Naive thymus-derived CD4-positive, alpha-beta T cell (primary cell): ENCODE results near the gene SPTA1. TPM values are rescaled to one million over a fixed set of nuclear protein-coding genes. Genes with fewer than 3 reads are reported as not detected.

Experiments
- ATAC-seq: fragments of 150-1000 bp; cut with Tn5 transposase; 2 replicates; pipeline ENCODE4 v1.10.0; 2021; ENCODE audit warnings: mild to moderate bottlenecking, moderate library complexity
- CTCF ChIA-PET: fragments of 350-600 bp; sonication (Branson Sonifier 250); formaldehyde crosslinking; loops from one replicate; lab custom pipeline; 2021; ENCODE audit warnings: antibody characterized with exemption; lab: Charles Lee
- POLR2A ChIA-PET: fragments of 350-600 bp; sonication (Branson Sonifier 250); formaldehyde crosslinking; loops from one replicate; lab custom pipeline; 2021; ENCODE audit warnings: antibody characterized with exemption, inconsistent platforms; lab: Charles Lee
- DNase-seq, 9 donors: peaks; one replicate each; pipeline versions ENCODE4 v3.0.0 to v3.0.0-alpha.2; 2020 to 2022; ENCODE audit warnings: mixed read lengths in 1 of 9
- H3K27ac ChIP-seq: one replicate; pipeline ENCODE4 v1.7.0; 2013; ENCODE audit warnings: mild to moderate bottlenecking, low read depth, low read length, moderate library complexity
- H3K27me3 ChIP-seq, 2 donors: one replicate each; pipeline ENCODE4 v1.7.0; 2013; ENCODE audit warnings: low read length in 2 of 2, mild to moderate bottlenecking in 2 of 2, moderate library complexity in 2 of 2; ENCODE audit not compliant: control insufficient read depth in 2 of 2, insufficient read depth in 2 of 2
- H3K36me3 ChIP-seq, 3 experiments: 1 replicate in 2 of 3; 2 replicates in 1 of 3; pipeline ENCODE4 v1.7.0; 2013; ENCODE audit warnings: low read length in 3 of 3, mild to moderate bottlenecking in 3 of 3, moderate library complexity in 1 of 3; ENCODE audit not compliant: insufficient read depth in 3 of 3, control insufficient read depth in 2 of 3
- H3K4me1 ChIP-seq, 2 donors: one replicate each; pipeline ENCODE4 v1.7.0; 2013; ENCODE audit warnings: low read length in 2 of 2, mild to moderate bottlenecking in 2 of 2, moderate library complexity in 1 of 2; ENCODE audit not compliant: control insufficient read depth in 2 of 2, insufficient read depth in 2 of 2
- H3K4me3 ChIP-seq: 2 replicates; pipeline ENCODE4 v1.7.0; 2013; ENCODE audit warnings: mild to moderate bottlenecking, low read length
- H3K9me3 ChIP-seq, 3 experiments: 1 replicate in 2 of 3; 2 replicates in 1 of 3; pipeline ENCODE4 v1.7.0; 2013; ENCODE audit warnings: low read length in 3 of 3; ENCODE audit not compliant: control insufficient read depth in 2 of 3
- H3K27ac Mint-ChIP-seq, 9 donors: one replicate each; pipeline ENCODE4 v1.8.0; 2020 to 2022; ENCODE audit warnings: mixed read lengths in 9 of 9, mild to moderate bottlenecking in 8 of 9, moderate library complexity in 5 of 9, inconsistent platforms in 2 of 9
- H3K27me3 Mint-ChIP-seq, 5 donors: one replicate each; pipeline ENCODE4 v1.8.0; 2021 to 2022; ENCODE audit warnings: mixed read lengths in 5 of 5, mild to moderate bottlenecking in 1 of 5
- H3K36me3 Mint-ChIP-seq, 5 donors: one replicate each; pipeline ENCODE4 v1.8.0; 2020 to 2022; ENCODE audit warnings: mixed read lengths in 5 of 5, mild to moderate bottlenecking in 3 of 5, inconsistent platforms in 1 of 5
- H3K4me1 Mint-ChIP-seq, 7 donors: one replicate each; pipeline ENCODE4 v1.8.0; 2020 to 2022; ENCODE audit warnings: mixed read lengths in 7 of 7, mild to moderate bottlenecking in 3 of 7, inconsistent platforms in 1 of 7
- H3K4me3 Mint-ChIP-seq, 10 donors: one replicate each; pipeline ENCODE4 v1.8.0; 2020 to 2022; ENCODE audit warnings: mild to moderate bottlenecking in 10 of 10, mixed read lengths in 10 of 10, moderate library complexity in 6 of 10, inconsistent platforms in 2 of 10
- H3K9me3 Mint-ChIP-seq, 11 donors: one replicate each; pipeline ENCODE4 v1.8.0; 2020 to 2022; ENCODE audit warnings: mixed read lengths in 11 of 11, mild to moderate bottlenecking in 4 of 11, inconsistent platforms in 1 of 11, moderate library complexity in 1 of 11
- intact Hi-C, 2 donors: fragments of 100-400 bp; cut with micrococcal nuclease; formaldehyde crosslinking; loops; one replicate each; pipeline ENCODE4 v1.15.1; 2023
- polyA plus RNA-seq, 2 donors: library from polyadenylated mRNA; unstranded; fragments of 300-500 nt; fragmentation: Illumina TruSeq; gene quantifications; one replicate each; pipeline ENCODE4 v1.2.3, GENCODE V29; 2021
- total RNA-seq, 6 experiments: library from RNA in 5 of 6; stranded (reverse) in 5 of 6; gene quantifications; 1 replicate in 5 of 6; 2 replicates in 1 of 6; pipeline ENCODE4 v1.2.3 and lab custom pipeline; 2021 to 2026

SPTA1 gene
- total and polyA plus RNA-seq, 7 experiments from 2014 or later: not detected

DNA sequence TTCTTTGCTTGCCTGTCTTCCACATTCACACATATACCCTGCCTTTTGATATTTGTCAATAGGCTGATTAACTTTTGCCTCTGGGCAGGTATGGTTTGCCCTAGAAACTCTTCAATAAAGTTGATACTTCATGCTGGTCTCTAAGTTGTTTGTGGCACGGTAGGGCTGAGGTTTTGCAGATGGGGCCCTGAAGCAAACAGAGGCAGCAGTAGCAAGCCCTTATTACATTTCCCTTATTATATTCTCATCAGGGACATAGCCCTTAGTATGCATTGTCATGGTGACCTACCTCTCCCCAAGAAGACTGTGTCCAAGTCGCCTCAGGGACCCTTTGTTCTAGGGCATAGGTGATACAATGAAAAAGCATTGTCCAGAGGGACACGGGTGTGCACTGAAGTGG is 116.0 kb downstream of the SPTA1 start, which contains the start of gene OR6P1:
OR6P1 (minus strand) TSS at position 101 of the 400 bp plus-strand sequence. CDS start 6,976 bp downstream, outside the sequence.
- Mint-ChIP-seq H3K27ac (no peak within 1 kb of the TSS), H3K4me1 (peaks cover 0 to 4% (median 0%) of the 10 kb centered on the region in 7 donors), H3K36me3 (no peaks in the 10 kb centered on the region), H3K9me3 (peaks cover 0 to 5% (median 0%) of the 10 kb centered on the region in 11 donors), H3K27me3 (peaks cover 0 to 31% (median 15%) of the 10 kb centered on the region in 5 donors), H3K4me3 (no peak within 1 kb of the TSS)
- no peaks in the 10 kb centered on the region for H3K27me3 ChIP-seq
- no peaks in the 10 kb centered on the region for H3K36me3 ChIP-seq
- DNase-seq (no peak), ATAC-seq (no peak)
- CTCF ChIA-PET: no interaction called here
- intact Hi-C loops: no loop called here
- H3K4me3 ChIP-seq: no peak within 1 kb of the TSS
- POLR2A ChIA-PET: no interaction called here
- no peaks in the 10 kb centered on the region for H3K4me1 ChIP-seq
- H3K9me3 ChIP-seq: no peaks in the 10 kb centered on the region
- H3K27ac ChIP-seq: no peak within 1 kb of the TSS

DNA sequence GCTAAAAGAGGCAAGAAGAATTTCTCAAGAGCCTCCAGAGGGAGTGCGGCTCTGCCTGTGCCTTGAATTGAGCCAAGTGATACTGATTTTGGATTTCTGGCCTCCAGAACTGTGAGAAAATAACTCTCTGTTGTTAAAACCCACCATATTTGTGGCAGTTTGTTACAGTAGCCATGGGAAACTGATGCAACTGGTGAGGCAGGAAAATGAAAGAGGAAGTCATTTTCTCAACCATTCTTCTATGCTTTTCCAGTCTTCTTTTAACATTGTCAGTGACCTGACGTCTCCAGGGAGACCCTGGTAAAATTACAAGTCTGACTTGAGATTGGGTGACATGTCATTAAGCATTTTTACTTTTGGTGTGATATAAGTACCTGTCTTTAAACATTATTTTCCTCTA is 121.9 kb downstream of the SPTA1 start:
- Histone ChIP-seq H3K27me3 (peaks cover 0 to 5% of the 10 kb centered on the region in 2 donors), H3K27ac (no peak overlapping the region), H3K9me3 (no peaks in the 10 kb centered on the region), H3K36me3 (no peaks in the 10 kb centered on the region), H3K4me3 (no peak overlapping the region), H3K4me1 (no peaks in the 10 kb centered on the region)
- peaks cover 0 to 5% (median 2%) of the 10 kb centered on the region in 11 donors for H3K9me3 Mint-ChIP-seq
- CTCF ChIA-PET: no interaction called here
- intact Hi-C loops: no loop called here
- POLR2A ChIA-PET: no interaction called here
- no peaks in the 10 kb centered on the region for H3K4me1 Mint-ChIP-seq
- no peak overlapping the region for H3K27ac Mint-ChIP-seq
- DNase-seq (no peak), ATAC-seq (no peak)
- peaks cover 2 to 38% (median 34%) of the 10 kb centered on the region in 5 donors for H3K27me3 Mint-ChIP-seq
- no peaks in the 10 kb centered on the region for H3K36me3 Mint-ChIP-seq
- H3K4me3 Mint-ChIP-seq: no peak overlapping the region

DNA sequence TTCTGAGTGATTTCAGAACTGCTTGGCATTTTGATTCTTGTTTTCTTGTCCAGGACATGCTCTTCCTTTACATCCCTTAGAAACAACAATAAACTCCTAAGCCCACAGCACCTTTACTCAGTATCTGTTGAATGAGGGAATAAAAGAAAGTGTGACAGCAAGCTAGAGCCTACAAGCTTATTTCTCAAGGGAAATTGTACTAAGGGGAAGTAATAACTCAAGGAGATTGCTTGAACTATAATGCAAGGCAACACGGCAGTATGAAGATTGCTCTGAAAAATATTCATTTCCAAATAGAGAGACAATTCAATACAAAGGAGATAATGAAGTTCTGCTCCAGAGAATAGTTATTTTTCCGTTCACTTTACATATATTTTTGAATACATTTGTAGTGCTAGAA is 122.7 kb downstream of the SPTA1 start:
- H3K4me1 ChIP-seq: no peaks in the 10 kb centered on the region
- no peak overlapping the region for H3K27ac ChIP-seq
- no peaks in the 10 kb centered on the region for H3K36me3 ChIP-seq
- H3K27me3 Mint-ChIP-seq: peaks cover 2 to 42% (median 29%) of the 10 kb centered on the region in 5 donors
- no peak for DNase-seq
- intact Hi-C loops: no loop called here
- no peak overlapping the region for H3K4me3 ChIP-seq
- H3K27ac Mint-ChIP-seq: no peak overlapping the region
- no peaks in the 10 kb centered on the region for H3K4me1 Mint-ChIP-seq
- H3K9me3 Mint-ChIP-seq: peaks cover 0 to 5% (median 2%) of the 10 kb centered on the region in 11 donors
- H3K9me3 ChIP-seq: no peaks in the 10 kb centered on the region
- peaks cover 0 to 5% of the 10 kb centered on the region in 2 donors for H3K27me3 ChIP-seq
- no peak overlapping the region for H3K4me3 Mint-ChIP-seq
- no peak for ATAC-seq
- no peaks in the 10 kb centered on the region for H3K36me3 Mint-ChIP-seq
- ChIA-PET POLR2A (no interaction called here), CTCF (no interaction called here)

Other genes with a start within 250 kb of the SPTA1 start
- not detected for gene OR10K1, start 224.9 kb downstream of the SPTA1 start, total RNA-seq
- not detected for gene OR10K1, start 224.9 kb downstream of the SPTA1 start, polyA plus RNA-seq
- gene OR10R2, start 214.5 kb downstream of the SPTA1 start, total RNA-seq: not detected
- not detected for gene OR10R2, start 214.5 kb downstream of the SPTA1 start, polyA plus RNA-seq
- not detected for gene OR6Y1, start 132.3 kb downstream of the SPTA1 start, total RNA-seq
- not detected for gene OR6Y1, start 132.3 kb downstream of the SPTA1 start, polyA plus RNA-seq
- not detected for gene OR6P1, start 116.1 kb downstream of the SPTA1 start, total RNA-seq
- gene OR6P1, start 116.1 kb downstream of the SPTA1 start, polyA plus RNA-seq: not detected
- not detected for gene OR10X1, start 106.8 kb downstream of the SPTA1 start, total RNA-seq
- gene OR10X1, start 106.8 kb downstream of the SPTA1 start, polyA plus RNA-seq: not detected
- not detected for gene OR10Z1, start 81.4 kb downstream of the SPTA1 start, total RNA-seq
- not detected for gene OR10Z1, start 81.4 kb downstream of the SPTA1 start, polyA plus RNA-seq
- gene OR6K2, start 13.9 kb upstream of the SPTA1 start, total RNA-seq: not detected
- gene OR6K2, start 13.9 kb upstream of the SPTA1 start, polyA plus RNA-seq: not detected
- under 1 TPM in 1 of 5 experiments, not detected in 4; 0.29 TPM for gene OR6K3, start 34.0 kb upstream of the SPTA1 start, total RNA-seq
- gene OR6K3, start 34.0 kb upstream of the SPTA1 start, polyA plus RNA-seq: not detected
- gene OR6K6, start 68.0 kb upstream of the SPTA1 start, total RNA-seq: not detected
- gene OR6K6, start 68.0 kb upstream of the SPTA1 start, polyA plus RNA-seq: not detected
- under 1 TPM in 1 of 5 experiments, not detected in 4; 0.37 TPM for gene OR6N1, start 85.5 kb upstream of the SPTA1 start, total RNA-seq
- gene OR6N1, start 85.5 kb upstream of the SPTA1 start, polyA plus RNA-seq: not detected
- gene OR6N2, start 94.5 kb upstream of the SPTA1 start, total RNA-seq: under 1 TPM in 1 of 5 experiments, not detected in 4; 0.17 TPM
- gene OR6N2, start 94.5 kb upstream of the SPTA1 start, polyA plus RNA-seq: not detected
- gene MNDA, start 144.6 kb upstream of the SPTA1 start, total RNA-seq: 100 to 1,000 TPM in 1 of 5 experiments, 1 to 10 TPM in 2, under 1 TPM in 1, not detected in 1; 0.70 to 104 (median 3.1) TPM
- under 1 TPM; 0.18 to 0.67 TPM for gene MNDA, start 144.6 kb upstream of the SPTA1 start, polyA plus RNA-seq
- gene PYHIN1, start 244.8 kb upstream of the SPTA1 start, total RNA-seq: 10 to 100 TPM; 20.3 to 48.2 (median 36.1) TPM
- gene PYHIN1, start 244.8 kb upstream of the SPTA1 start, polyA plus RNA-seq: 1 to 10 TPM; 8.4 to 8.7 TPM